SK-N-SH (cell line): ENCODE data around the gene MSN. TPM values are rescaled to one million over a fixed set of nuclear protein-coding genes. Genes with fewer than 3 reads are reported as not detected.

ENCODE experiments used
- CTCF ChIA-PET: fragments of 300-600, 350-600 bp; formaldehyde crosslinking; extraction: SDS; loops from one replicate; lab custom pipeline; 2021; lab: Yijun Ruan, JAX
- POLR2A ChIA-PET: fragments of 350-600 bp; sonication (Branson Sonifier 250); formaldehyde crosslinking; extraction: SDS; loops from one replicate; lab custom pipeline; 2020; ENCODE audit warnings: antibody characterized with exemption, inconsistent platforms; lab: Yijun Ruan, JAX
- DNase-seq: peaks from one replicate; pipeline ENCODE4 v3.0.0; 2012
- H2AFZ ChIP-seq: fragments of 200-600 bp; sonication (generic); 2 replicates; pipeline ENCODE4 v1.8.1; 2016; ENCODE audit warnings: antibody characterized with exemption, mild to moderate bottlenecking, low read depth
- H3F3A ChIP-seq: fragments of 200-600 bp; sonication (generic); replicated peaks from 2 replicates; pipeline ENCODE3; 2016; ENCODE audit warnings: antibody characterized with exemption, mild to moderate bottlenecking; ENCODE audit not compliant: insufficient read depth
- H3K27ac ChIP-seq, 2 experiments: fragments of 200-500 bp in 1 of 2; fragments of 200-600 bp in 1 of 2; sonication (Bioruptor generic) in 1 of 2; sonication (generic), shearing (Covaris generic) in 1 of 2; 2 replicates each; pipeline versions ENCODE4 v1.5.1 to v1.6.1; 2014 to 2016; ENCODE audit warnings: low read depth in 2 of 2, inconsistent platforms in 1 of 2, low read length in 1 of 2, mild to moderate bottlenecking in 1 of 2, mixed read lengths in 1 of 2
- H3K27me3 ChIP-seq: fragments of 200-600 bp; sonication (generic), shearing (Covaris generic); 2 replicates; pipeline ENCODE4 v1.6.1; 2016; ENCODE audit warnings: mixed run types; ENCODE audit not compliant: insufficient read depth
- H3K36me3 ChIP-seq, 2 experiments: fragments of 200-500 bp in 1 of 2; fragments of 200-600 bp in 1 of 2; sonication (Bioruptor generic) in 1 of 2; sonication (generic) in 1 of 2; replicated peaks in 1 of 2; 2 replicates each; pipeline versions ENCODE3 to v1.5.1; 2014 to 2016; ENCODE audit warnings: low read length in 1 of 2, mild to moderate bottlenecking in 1 of 2; ENCODE audit not compliant: insufficient read depth in 2 of 2, control insufficient read depth in 1 of 2
- H3K4me1 ChIP-seq, 2 experiments: fragments of 200-500 bp in 1 of 2; fragments of 200-600 bp in 1 of 2; sonication (Bioruptor generic) in 1 of 2; sonication (generic), shearing (Covaris generic) in 1 of 2; 2 replicates each; pipeline versions ENCODE4 v1.5.1 to v1.6.1; 2014 to 2016; ENCODE audit warnings: low read depth in 1 of 2, low read length in 1 of 2, mixed run types in 1 of 2; ENCODE audit not compliant: insufficient read depth in 2 of 2, control insufficient read depth in 1 of 2
- H3K4me2 ChIP-seq: fragments of 200-600 bp; sonication (generic), shearing (Covaris generic); 2 replicates; pipeline ENCODE4 v1.6.1; 2017; ENCODE audit warnings: mixed run types
- H3K4me3 ChIP-seq, 2 experiments: fragments of 200-500 bp in 1 of 2; fragments of 200-600 bp in 1 of 2; sonication (Bioruptor generic) in 1 of 2; sonication (generic), shearing (Covaris generic) in 1 of 2; 2 replicates each; pipeline versions ENCODE4 v1.5.1 to v1.8.1; 2014 to 2016; ENCODE audit warnings: low read depth in 2 of 2, inconsistent platforms in 1 of 2, low read length in 1 of 2, mild to moderate bottlenecking in 1 of 2, mixed read lengths in 1 of 2, moderate library complexity in 1 of 2
- H3K79me2 ChIP-seq: fragments of 200-600 bp; sonication (generic); 2 replicates; pipeline ENCODE4 v1.8.1; 2017; ENCODE audit warnings: mild to moderate bottlenecking; ENCODE audit not compliant: insufficient read depth
- H3K9ac ChIP-seq: fragments of 200-600 bp; sonication (generic); 2 replicates; pipeline ENCODE4 v1.6.1; 2017; ENCODE audit warnings: mixed run types
- H3K9me2 ChIP-seq: fragments of 200-600 bp; sonication (generic); 2 replicates; pipeline ENCODE4 v1.6.1; 2017; ENCODE audit warnings: mixed run types
- H3K9me3 ChIP-seq: fragments of 200-600 bp; sonication (generic); 2 replicates; pipeline ENCODE4 v1.6.1; 2017; ENCODE audit warnings: mixed run types, mild to moderate bottlenecking, moderate library complexity
- H4K20me1 ChIP-seq: fragments of 200-600 bp; sonication (generic); 2 replicates; pipeline ENCODE4 v1.6.1; 2017; ENCODE audit warnings: mild to moderate bottlenecking, mixed run types; ENCODE audit not compliant: insufficient read depth
- CTCF ChIP-seq: fragments of 200-600 bp; sonication (generic); IDR thresholded peaks from 2 replicates; pipeline ENCODE4 v1.6.1; 2017; ENCODE audit warnings: antibody characterized with exemption, mild to moderate bottlenecking, moderate library complexity
- FOSL2 ChIP-seq: IDR thresholded peaks from 2 replicates; pipeline ENCODE4 v1.4.0; 2012; ENCODE audit warnings: low read depth, mild to moderate bottlenecking, moderate library complexity, borderline replicate concordance
- FOXJ3 ChIP-seq: sonication (generic); formaldehyde crosslinking; IDR thresholded peaks from 2 replicates; pipeline ENCODE4 v1.5.1; 2020; ENCODE audit warnings: mild to moderate bottlenecking, missing genetic modification reagents
- JUND ChIP-seq: IDR thresholded peaks from 2 replicates; pipeline ENCODE4 v1.4.0; 2012
- NFIC ChIP-seq: IDR thresholded peaks from 2 replicates; pipeline ENCODE4 v1.4.0; 2012; ENCODE audit warnings: borderline replicate concordance
- PBX3 ChIP-seq: IDR thresholded peaks from 2 replicates; pipeline ENCODE4; 2012
- POLR2AphosphoS5 ChIP-seq: IDR thresholded peaks from 2 replicates; pipeline ENCODE4 v1.6.1; 2012; ENCODE audit warnings: low read depth, low read length
- REST ChIP-seq: IDR thresholded peaks from 2 replicates; pipeline ENCODE4 v1.6.1; 2012; ENCODE audit warnings: mild to moderate bottlenecking, low read depth, low read length, moderate library complexity
- SIN3A ChIP-seq: IDR thresholded peaks from 2 replicates; pipeline ENCODE4 v1.6.1; 2012; ENCODE audit warnings: low read depth, mild to moderate bottlenecking, low read length, moderate library complexity, borderline replicate concordance
- USF2 ChIP-seq: fragments of 150-350 bp; IDR thresholded peaks from 2 replicates; pipeline ENCODE4 v1.6.1; 2017; ENCODE audit warnings: antibody characterized with exemption, low read length, low read depth, borderline replicate concordance
- WGBS: methylation state at CpG from one replicate; pipeline ENCODE4 v1.1.6; 2017; ENCODE audit warnings: low lambda C conversion rate; 5-methylcytosine and 5-hydroxymethylcytosine counted together
- polyA plus RNA-seq, 3 experiments: library from polyadenylated mRNA; depleted of rRNA; stranded (reverse); fragments of >200 nt; gene quantifications; 2 replicates each; pipeline ENCODE4 v1.2.3, GENCODE V29; 2012

MSN gene
- polyA plus RNA-seq, 1 of the 3 experiments (the other 2 are of a cell fraction), result 189 TPM

- no peak for DNase-seq
- peaks cover 16% of the 10 kb centered on the region for H3F3A ChIP-seq
- no peak overlapping the region for H3K4me3 ChIP-seq
- H3K79me2 ChIP-seq, result no peaks in the 10 kb centered on the region
- 8% methylated on average over 3 of the region's 3 CpGs for WGBS
- H3K27me3 ChIP-seq, result no peaks in the 10 kb centered on the region; the same call in 1 of the 2 replicates
- TF ChIP-seq CTCF, result no peak
- TF ChIP-seq POLR2AphosphoS5, result no peak
- TF ChIP-seq NFIC, result peak; percentile 27; the same call in 1 of the 2 replicates
- POLR2A ChIA-PET, result no interaction called here
- H2AFZ ChIP-seq, result no peak overlapping the region
- no peak overlapping the region for H3K9ac ChIP-seq
- H3K4me1 ChIP-seq, result peaks cover 0 to 6% of the 10 kb centered on the region in 2 experiments; a peak in 1 of 4 replicates
- H3K9me3 ChIP-seq, result no peaks in the 10 kb centered on the region
- CTCF ChIA-PET, result no interaction called here
- no peaks in the 10 kb centered on the region for H3K36me3 ChIP-seq
- H3K27ac ChIP-seq, result peak overlapping the region; percentile 7 to 23; a peak in 2 of 4 replicates
- no peak overlapping the region for H3K4me2 ChIP-seq
- no peaks in the 10 kb centered on the region for H4K20me1 ChIP-seq
- H3K9me2 ChIP-seq, result no peaks in the 10 kb centered on the region
Measured at GRCh38 chrX:65642914-65643491, 24.5 kb upstream of the MSN start.

- ChIA-PET CTCF (no interaction called here), POLR2A (no interaction called here)
- H3F3A ChIP-seq, result peaks cover 16% of the 10 kb centered on the region
- no peaks in the 10 kb centered on the region; the same call in 1 of the 2 replicates for H3K27me3 ChIP-seq
- peak overlapping the region; percentile 23 to 29; a peak in 2 of 4 replicates for H3K27ac ChIP-seq
- no peak overlapping the region for H2AFZ ChIP-seq
- H3K79me2 ChIP-seq, result no peaks in the 10 kb centered on the region
- H3K9me3 ChIP-seq, result no peaks in the 10 kb centered on the region
- no peak for TF ChIP-seq USF2
- no peak for TF ChIP-seq SIN3A
- TF ChIP-seq PBX3, result no peak
- TF ChIP-seq FOSL2, result peak; percentile 16; the same call in 1 of the 2 replicates
- TF ChIP-seq NFIC, result no peak
- TF ChIP-seq REST, result no peak
- TF ChIP-seq FOXJ3 (CRISPR knock-in tag), result no peak
- TF ChIP-seq JUND, result no peak
- TF ChIP-seq, all 33 proteins: peak for 1
- Histone ChIP-seq H3K4me2 (no peak overlapping the region), H3K9me2 (no peaks in the 10 kb centered on the region), H3K4me3 (no peak overlapping the region), H3K9ac (no peak overlapping the region), H4K20me1 (no peaks in the 10 kb centered on the region), H3K4me1 (peaks cover 0 to 6% of the 10 kb centered on the region in 2 experiments; a peak in 1 of 4 replicates), H3K36me3 (no peaks in the 10 kb centered on the region)
- no peak for DNase-seq
- WGBS, result 21% methylated on average over 1 of the region's 1 CpG
Measured at GRCh38 chrX:65643531-65644052, 23.9 kb upstream of the MSN start.
